GM12891 (cell line): ENCODE results near the gene ADAT3.

ENCODE experiments used
- PAX5 ChIP-seq: IDR thresholded peaks from 2 replicates; pipeline ENCODE4 v1.6.1; 2011; ENCODE audit warnings: low read length, moderate library complexity, mild to moderate bottlenecking; ENCODE audit not compliant: insufficient read depth, severe bottlenecking
- POLR2A ChIP-seq: IDR thresholded peaks from 2 replicates; pipeline ENCODE4 v1.6.1; 2011; ENCODE audit warnings: low read depth, low read length, control low read depth
- POLR2AphosphoS5 ChIP-seq: IDR thresholded peaks from 2 replicates; pipeline ENCODE4 v1.6.1; 2011; ENCODE audit warnings: low read depth, low read length, control low read depth
- POU2F2 ChIP-seq: IDR thresholded peaks from 2 replicates; pipeline ENCODE4 v1.6.1; 2011; ENCODE audit warnings: low read depth, mild to moderate bottlenecking, control low read depth, low read length, moderate library complexity
- SPI1 ChIP-seq: IDR thresholded peaks from 2 replicates; pipeline ENCODE4 v1.6.1; 2011; ENCODE audit warnings: low read depth, low read length, control low read depth
- TAF1 ChIP-seq: IDR thresholded peaks from 2 replicates; pipeline ENCODE4 v1.6.1; 2011; ENCODE audit warnings: low read depth, low read length, control low read depth

GRCh38 chr19:1920644-1921043, 15.4 kb downstream of the ADAT3 start:
- TF ChIP-seq POLR2A (no peak), POLR2AphosphoS5 (no peak), TAF1 (no peak), SPI1 (no peak), PAX5 (no peak), POU2F2 (no peak)
